Smooth muscle cell of the brain vasculature (primary cell): Measurements from ENCODE around the gene APPBP2.
"Not testable (repeated sequence)": the region's sequence is repeated elsewhere in the genome, so short reads cannot be mapped to it uniquely, and the experiment has no call there.

ENCODE experiments used
- DNase-seq: peaks from one replicate; pipeline ENCODE4 v3.0.0-alpha.2; 2012; ENCODE audit warnings: low read depth, low spot score

The APPBP2 gene

DNA sequence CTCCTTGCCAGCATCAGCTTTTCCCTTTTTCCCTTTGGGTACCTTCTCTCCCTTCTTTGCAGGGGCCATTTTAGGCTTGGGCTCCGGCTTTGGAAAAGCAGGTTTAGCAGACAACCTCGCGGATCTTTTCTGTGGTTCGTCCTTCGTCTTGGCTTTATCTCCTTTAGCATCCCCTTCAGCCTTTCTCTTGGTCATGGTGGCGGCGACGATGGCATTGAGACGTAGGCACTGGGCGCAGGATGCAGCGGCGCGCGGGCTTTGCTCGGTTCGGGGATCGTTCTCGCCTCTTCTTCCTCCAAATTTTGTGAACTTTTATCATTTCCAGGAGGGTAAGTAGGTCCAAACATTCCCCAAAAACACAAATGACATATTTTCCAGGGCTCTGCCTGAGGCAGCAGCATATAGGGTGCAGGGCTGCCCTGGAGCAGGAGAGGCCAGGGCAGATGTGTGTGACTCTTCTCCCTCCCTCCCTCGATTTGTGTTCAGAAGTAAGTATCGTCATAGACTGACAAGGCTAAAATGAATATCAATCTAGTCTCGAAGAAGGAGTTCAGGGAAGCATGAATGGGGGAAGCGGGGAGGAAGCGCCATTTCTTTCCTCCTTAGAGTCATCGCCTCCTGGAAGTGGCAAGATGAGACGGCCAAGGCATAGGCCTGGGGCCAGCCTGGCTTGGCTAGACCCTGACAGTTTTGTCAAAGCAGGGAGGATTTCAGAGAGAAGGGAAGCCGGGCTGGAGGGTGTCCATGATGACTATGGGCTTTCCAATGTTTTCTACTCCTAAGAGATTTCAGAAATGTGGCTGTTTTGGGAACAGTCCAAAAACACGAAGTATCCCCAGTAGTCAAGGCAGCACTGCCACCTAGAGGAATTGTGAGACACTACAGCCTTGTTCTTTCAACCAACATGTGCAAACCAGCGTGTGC lies 90.5 kb downstream of the APPBP2 start:
- peak; percentile 73 for DNase-seq

GRCh38 chr17:60433021-60433997 lies 92.7 kb downstream of the APPBP2 start:
- DNase-seq = not testable (repeated sequence)

DNA sequence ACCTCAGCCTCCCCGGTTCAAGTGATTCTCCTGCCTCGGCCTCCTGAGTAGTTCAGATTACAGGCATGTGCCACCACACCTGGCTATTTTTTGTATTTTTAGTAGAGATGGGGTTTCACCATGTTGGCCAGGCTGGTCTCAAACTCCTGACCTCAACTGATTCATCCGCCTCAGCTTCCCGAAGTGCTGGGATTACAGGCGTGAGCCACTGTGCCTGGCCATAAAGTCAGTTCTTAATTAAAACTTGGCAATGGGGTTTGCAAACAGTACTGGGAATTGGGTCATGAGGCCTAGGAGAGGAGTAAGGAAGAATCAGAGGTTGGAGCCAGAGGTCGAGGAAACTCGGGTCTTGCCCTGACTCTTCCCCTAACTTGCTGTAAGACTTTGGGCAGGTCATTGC lies 95.5 kb downstream of the APPBP2 start:
- not testable (repeated sequence) for DNase-seq

DNA sequence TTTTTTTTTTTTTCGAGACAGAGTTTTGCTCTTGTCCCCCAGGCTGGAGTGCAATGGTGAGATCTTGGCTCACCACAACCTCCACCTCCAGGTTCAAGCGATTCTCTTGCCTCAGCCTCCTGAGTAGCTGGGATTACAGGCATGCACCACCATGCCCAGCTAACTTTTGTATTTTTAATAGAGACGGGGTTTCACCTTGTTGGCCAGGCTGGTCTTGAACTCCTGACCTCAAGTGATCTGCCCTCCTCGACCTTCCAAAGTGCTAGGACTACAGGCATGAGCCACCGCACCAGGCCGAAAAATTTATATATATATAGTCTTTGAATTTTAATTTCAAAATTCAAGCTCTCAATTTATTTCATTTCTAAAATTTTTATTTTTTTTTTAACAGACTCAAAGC lies 97.6 kb downstream of the APPBP2 start:
- not testable (repeated sequence) for DNase-seq

- no peak for DNase-seq
Measured at GRCh38 chr17:60426596-60426995, 99.4 kb downstream of the APPBP2 start.

DNA sequence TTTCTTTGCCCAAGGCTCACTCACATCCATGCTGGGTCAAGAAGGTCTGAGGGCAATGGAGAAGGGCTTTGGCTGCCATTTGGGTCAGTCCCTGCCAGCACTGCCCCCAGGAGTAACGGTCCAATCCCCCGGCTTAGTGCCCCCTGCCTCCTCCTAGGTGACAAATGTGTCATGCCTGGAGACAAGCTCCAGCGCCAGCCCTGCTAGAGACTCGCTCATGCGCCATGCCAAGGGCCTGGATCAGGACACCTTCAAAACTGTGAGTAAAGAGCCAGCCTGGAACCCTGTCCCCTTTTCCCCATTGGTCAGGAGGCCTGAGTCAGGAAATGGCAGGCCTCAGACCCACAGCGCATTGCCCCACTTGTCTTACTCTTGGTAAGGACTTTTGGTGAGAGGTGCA lies 100.4 kb downstream of the APPBP2 start:
- DNase-seq = no peak

DNA sequence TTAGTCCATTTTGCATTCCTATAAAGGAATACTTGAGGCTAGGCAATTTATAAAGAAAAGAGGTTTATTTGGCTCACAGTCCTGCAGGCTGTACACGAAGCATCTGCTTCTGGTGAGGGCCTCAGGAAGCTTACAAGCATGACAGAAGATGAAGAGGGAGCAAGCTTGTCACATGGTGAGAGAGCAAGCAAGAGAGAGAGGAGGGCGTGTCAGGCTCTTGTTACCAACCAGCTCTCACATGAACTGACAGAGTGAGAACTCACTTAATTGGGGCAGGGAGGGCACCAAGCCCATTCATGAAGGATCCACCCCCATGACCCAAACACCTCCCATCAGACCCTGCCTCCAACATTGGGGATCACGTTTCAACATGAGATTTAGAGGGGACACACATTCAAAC lies 102.2 kb downstream of the APPBP2 start:
- DNase-seq = no peak

- DNase-seq = no peak
Measured at GRCh38 chr17:60422162-60422665, 103.8 kb downstream of the APPBP2 start, which contains the start of gene CHCT1. Gene CHCT1, plus strand, starts transcription at chr17:60422489. Its CDS starts 104 bp downstream, at chr17:60422593.

DNA sequence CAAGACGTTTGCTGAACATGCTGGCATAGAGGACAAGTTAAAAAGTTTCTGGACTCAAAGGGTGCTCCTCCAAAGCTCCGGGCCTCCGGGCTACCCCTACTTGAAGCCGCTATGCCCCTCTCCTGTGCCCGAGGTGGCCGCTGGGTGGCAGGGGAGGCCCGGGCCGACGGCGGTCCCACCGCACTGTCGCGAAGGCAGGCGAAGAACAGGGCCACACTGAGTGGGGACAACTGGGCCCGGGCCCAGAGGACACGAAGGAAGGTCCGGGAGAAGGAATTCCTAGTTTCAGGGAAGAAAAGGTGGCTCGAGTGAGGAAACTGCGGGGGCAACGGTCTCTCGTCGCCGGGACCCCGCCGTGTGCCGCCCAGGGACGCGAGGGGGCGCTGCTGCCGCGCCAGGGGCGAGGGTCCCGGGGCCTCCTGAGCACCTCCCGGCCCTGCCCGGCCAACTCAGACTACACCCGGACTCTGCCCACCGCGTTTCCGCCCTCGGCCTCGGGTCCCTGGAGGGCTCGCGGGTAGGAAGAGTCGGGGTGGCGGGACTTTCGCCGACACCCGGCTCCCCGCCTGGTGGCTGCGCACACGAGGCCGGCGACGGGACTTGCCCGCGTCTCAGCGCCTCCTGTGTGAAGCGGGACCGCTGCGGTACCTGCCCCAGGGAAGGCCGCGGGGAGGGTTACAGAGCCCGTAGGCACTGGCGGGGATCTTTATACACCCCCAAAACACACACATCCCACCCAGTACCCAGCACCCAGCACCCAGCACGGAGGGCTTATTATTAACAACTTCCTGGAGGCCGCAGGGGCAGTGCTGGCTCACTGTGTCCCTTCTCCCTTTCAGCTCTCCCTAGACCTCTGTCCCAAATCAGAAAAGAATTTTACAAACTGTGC lies 104.5 kb downstream of the APPBP2 start:
- DNase-seq = no peak

DNA sequence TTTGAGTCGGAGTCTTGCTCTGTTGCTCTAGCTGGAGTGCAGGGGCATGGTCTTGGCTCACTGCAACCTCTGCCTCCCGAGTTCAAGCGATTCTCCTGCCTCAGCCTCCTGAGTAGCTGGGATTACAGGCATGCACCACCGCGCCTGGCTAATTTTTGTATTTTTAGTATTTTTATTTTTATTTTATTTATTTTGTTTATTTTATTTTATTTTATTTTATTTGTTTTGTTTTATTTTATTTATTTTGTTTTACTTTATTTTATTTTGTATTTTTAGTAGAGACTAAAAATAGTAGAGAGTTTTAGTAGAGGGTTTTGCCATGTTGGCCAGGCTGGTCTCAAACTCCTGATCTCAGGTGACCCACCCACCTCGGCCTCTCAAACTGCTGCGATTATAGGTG lies 106.2 kb downstream of the APPBP2 start:
- not testable (repeated sequence) for DNase-seq

- not testable (repeated sequence) for DNase-seq
Measured at GRCh38 chr17:60419003-60419402, 107.0 kb downstream of the APPBP2 start.

DNA sequence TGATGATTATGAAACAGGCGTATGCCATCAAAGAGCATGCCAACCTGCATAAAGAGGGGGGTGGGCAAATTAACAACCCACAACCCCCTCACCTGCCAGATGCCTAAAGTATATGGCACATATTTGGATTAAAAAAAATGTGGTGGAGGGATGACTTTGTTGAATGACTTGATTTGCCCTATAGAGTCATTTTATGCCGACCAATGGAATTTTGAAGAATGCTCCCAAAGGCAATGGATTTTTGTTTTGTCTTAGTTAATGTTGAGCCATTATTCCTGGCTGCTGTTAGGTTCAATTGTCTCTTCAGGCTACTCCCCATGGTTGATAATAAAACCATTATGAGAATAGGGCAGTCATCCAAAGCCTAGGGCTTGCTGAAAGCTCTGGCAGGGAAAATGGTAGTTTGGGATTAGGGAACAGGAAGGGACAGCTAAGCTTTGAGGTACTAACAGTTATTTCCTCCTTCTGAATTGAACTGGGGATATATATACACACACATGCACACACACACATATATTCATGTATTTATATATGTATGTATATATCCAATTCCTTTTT lies 109.6 kb downstream of the APPBP2 start:
- no peak for DNase-seq

GRCh38 chr17:60415146-60415545 lies 110.9 kb downstream of the APPBP2 start:
- DNase-seq = no peak

- no peak for DNase-seq
Measured at GRCh38 chr17:60412701-60413100, 113.3 kb downstream of the APPBP2 start.

GRCh38 chr17:60410001-60410400 lies 116.0 kb downstream of the APPBP2 start:
- DNase-seq = no peak

DNA sequence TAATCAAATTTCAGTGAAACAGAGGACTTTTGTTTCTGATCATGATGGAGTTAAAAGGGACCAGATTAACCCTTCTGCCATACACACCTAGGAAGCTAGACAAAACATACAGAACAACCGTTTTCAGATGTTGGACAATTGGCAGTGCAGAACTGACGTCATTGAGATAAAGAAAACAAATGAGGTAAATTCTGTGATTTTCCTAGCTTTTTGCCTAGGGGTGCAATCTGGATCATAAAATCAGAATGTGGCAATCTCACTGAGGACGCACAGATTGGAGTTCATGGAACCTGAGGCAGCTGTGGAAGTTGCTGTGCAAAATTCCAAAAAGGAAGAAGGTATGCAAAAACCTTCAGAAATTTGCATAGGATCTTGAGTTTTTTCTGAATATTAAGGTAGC lies 119.2 kb downstream of the APPBP2 start:
- no peak for DNase-seq

DNA sequence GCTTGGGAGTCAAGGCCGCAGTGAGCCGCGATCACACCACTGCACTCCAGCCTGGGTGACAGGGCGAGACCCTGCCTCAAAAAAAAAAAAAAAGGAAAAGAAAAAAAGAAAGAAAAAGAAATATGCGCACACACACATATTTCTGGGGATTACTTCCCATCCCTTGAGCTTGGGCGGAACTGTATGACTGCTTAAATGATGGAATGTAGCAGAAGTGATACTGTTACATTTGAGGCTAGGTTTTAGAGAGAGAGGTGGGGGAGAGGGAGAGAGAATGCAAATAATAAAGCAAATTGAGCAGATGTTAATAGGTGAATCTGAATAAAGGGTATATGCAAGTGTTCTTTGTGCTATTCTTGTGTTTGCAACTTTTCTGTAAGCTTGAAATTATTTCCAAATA lies 122.1 kb downstream of the APPBP2 start:
- no peak for DNase-seq

- no peak for DNase-seq
Measured at GRCh38 chr17:60403523-60403810, 122.6 kb downstream of the APPBP2 start.

DNA sequence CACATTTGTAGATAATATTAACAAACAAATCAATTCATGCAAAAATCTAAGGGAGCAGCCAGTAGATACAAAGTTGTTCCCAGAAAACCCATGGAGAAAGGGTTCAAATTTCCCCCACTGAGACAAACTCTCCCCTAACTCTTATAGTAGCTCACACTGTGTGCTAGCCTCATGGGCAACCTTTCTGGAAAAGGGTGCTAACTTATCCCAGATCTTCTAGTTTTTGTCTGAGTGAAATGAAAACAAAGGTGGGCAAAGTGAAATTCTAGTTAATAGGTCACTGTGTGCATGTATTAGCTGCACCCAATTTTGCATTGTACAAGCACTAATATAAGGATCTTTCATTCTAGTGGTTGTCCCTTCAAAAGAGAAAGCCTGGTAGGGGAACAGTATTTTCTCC lies 124.2 kb downstream of the APPBP2 start:
- DNase-seq = no peak

GRCh38 chr17:60398227-60398959 lies 127.6 kb downstream of the APPBP2 start:
- DNase-seq = no peak
